H9 (cell line): ENCODE measurements around the gene ZNF765. TPM values are rescaled to one million over a fixed set of nuclear protein-coding genes. Genes with fewer than 3 reads are reported as not detected.
"Not testable (repeated sequence)": the region's sequence is repeated elsewhere in the genome, so short reads cannot be mapped to it uniquely, and the experiment has no call there.

Experiments
- DNase-seq: peaks from one replicate; pipeline ENCODE4 v3.0.0-alpha.2; 2017
- H2AFZ ChIP-seq: one replicate; pipeline ENCODE4 v1.6.1; 2013; ENCODE audit warnings: mild to moderate bottlenecking, low read length, control low read depth, moderate library complexity
- H2AK5ac ChIP-seq: 2 replicates; pipeline ENCODE4 v1.6.1; 2013; ENCODE audit warnings: low read length, control low read depth, mixed read lengths; ENCODE audit not compliant: insufficient read length
- H2BK120ac ChIP-seq: one replicate; pipeline ENCODE4 v1.6.1; 2013; ENCODE audit warnings: low read depth, mild to moderate bottlenecking, low read length, control low read depth, inconsistent platforms; ENCODE audit not compliant: poor library complexity, severe bottlenecking
- H2BK12ac ChIP-seq: 2 replicates; pipeline ENCODE4 v1.6.1; 2013; ENCODE audit warnings: low read length, control low read depth, mixed read lengths, low read depth; ENCODE audit not compliant: insufficient read length
- H2BK15ac ChIP-seq: 2 replicates; pipeline ENCODE4 v1.6.1; 2013; ENCODE audit warnings: low read depth, low read length, control low read depth
- H2BK20ac ChIP-seq: one replicate; pipeline ENCODE4 v1.6.1; 2013; ENCODE audit warnings: low read depth, mild to moderate bottlenecking, low read length, control low read depth, inconsistent platforms; ENCODE audit not compliant: poor library complexity, severe bottlenecking
- H2BK5ac ChIP-seq: 2 replicates; pipeline ENCODE4 v1.6.1; 2013; ENCODE audit warnings: low read length, control low read depth, mixed read lengths; ENCODE audit not compliant: insufficient read length
- H3K14ac ChIP-seq: 2 replicates; pipeline ENCODE4 v1.6.1; 2013; ENCODE audit warnings: low read length, control low read depth; ENCODE audit not compliant: insufficient read depth
- H3K18ac ChIP-seq: 2 replicates; pipeline ENCODE4 v1.6.1; 2013; ENCODE audit warnings: low read depth, mild to moderate bottlenecking, mixed read lengths, low read length, control low read depth; ENCODE audit not compliant: insufficient read length
- H3K23ac ChIP-seq: 2 replicates; pipeline ENCODE4 v1.6.1; 2013; ENCODE audit warnings: low read length, control low read depth, mixed read lengths, low read depth; ENCODE audit not compliant: insufficient read length
- H3K23me2 ChIP-seq: 2 replicates; pipeline ENCODE4 v1.6.1; 2013; ENCODE audit warnings: low read depth, mild to moderate bottlenecking, mixed read lengths, low read length, control low read depth; ENCODE audit not compliant: insufficient read length, poor library complexity, severe bottlenecking
- H3K27ac ChIP-seq: 2 replicates; pipeline ENCODE4 v1.5.1; 2013; ENCODE audit warnings: low read length, control low read depth, mixed read lengths, low read depth; ENCODE audit not compliant: insufficient read length
- H3K27me3 ChIP-seq: 2 replicates; pipeline ENCODE4 v1.6.1; 2013; ENCODE audit warnings: low read length, control low read depth, inconsistent platforms; ENCODE audit not compliant: insufficient read depth
- H3K4ac ChIP-seq: 2 replicates; pipeline ENCODE4 v1.6.1; 2013; ENCODE audit warnings: low read depth, mild to moderate bottlenecking, control low read depth, inconsistent platforms, low read length, moderate library complexity
- H3K4me1 ChIP-seq: 2 replicates; pipeline ENCODE4 v1.6.1; 2013; ENCODE audit warnings: low read length, control low read depth, inconsistent platforms; ENCODE audit not compliant: insufficient read depth
- H3K4me2 ChIP-seq: 2 replicates; pipeline ENCODE4 v1.6.1; 2013; ENCODE audit warnings: low read length, control low read depth, mixed read lengths; ENCODE audit not compliant: insufficient read length, insufficient read depth
- H3K56ac ChIP-seq: 2 replicates; pipeline ENCODE4 v1.6.1; 2013; ENCODE audit warnings: low read depth, mild to moderate bottlenecking, mixed read lengths, low read length, control low read depth; ENCODE audit not compliant: insufficient read length
- H3K79me1 ChIP-seq: 2 replicates; pipeline ENCODE4 v1.6.1; 2013; ENCODE audit warnings: low read depth, mild to moderate bottlenecking, moderate library complexity, low read length, control low read depth, inconsistent platforms; ENCODE audit not compliant: insufficient read depth, poor library complexity, severe bottlenecking
- H3K79me2 ChIP-seq: 2 replicates; pipeline ENCODE4 v1.6.1; 2013; ENCODE audit warnings: low read length, control low read depth, inconsistent platforms; ENCODE audit not compliant: insufficient read depth
- H3K9ac ChIP-seq: 2 replicates; pipeline ENCODE4 v1.6.1; 2013; ENCODE audit warnings: low read length, control low read depth, mixed read lengths; ENCODE audit not compliant: insufficient read length; ENCODE audit errors: extremely low read depth
- H3K9me3 ChIP-seq: one replicate; pipeline ENCODE4 v1.6.1; 2013; ENCODE audit warnings: low read depth, low read length, inconsistent platforms; ENCODE audit not compliant: control insufficient read depth
- H3T11ph ChIP-seq: one replicate; pipeline ENCODE4 v1.6.1; 2013; ENCODE audit warnings: mild to moderate bottlenecking, low read length, control low read depth, inconsistent platforms
- H4K20me1 ChIP-seq: one replicate; pipeline ENCODE4 v1.6.1; 2013; ENCODE audit not compliant: control insufficient read depth, insufficient read length, insufficient read depth
- H4K5ac ChIP-seq: 2 replicates; pipeline ENCODE4 v1.6.1; 2013; ENCODE audit warnings: low read depth, mild to moderate bottlenecking, mixed read lengths, low read length, control low read depth; ENCODE audit not compliant: insufficient read length
- H4K8ac ChIP-seq: replicated peaks from 2 replicates; pipeline ENCODE4 v1.6.1; 2013; ENCODE audit warnings: low read length, control low read depth, mixed read lengths, low read depth; ENCODE audit not compliant: insufficient read length
- H4K91ac ChIP-seq: 2 replicates; pipeline ENCODE4 v1.6.1; 2013; ENCODE audit warnings: low read depth, mild to moderate bottlenecking, moderate library complexity, mixed read lengths, low read length, control low read depth; ENCODE audit not compliant: insufficient read length
- H3K27ac Mint-ChIP-seq, 3 experiments: 2 replicates in 2 of 3; 3 replicates in 1 of 3; pipeline ENCODE4 v1.8.0; 2020 to 2021; ENCODE audit warnings: mixed read lengths in 3 of 3, mild to moderate bottlenecking in 1 of 3, moderate library complexity in 1 of 3
- H3K27me3 Mint-ChIP-seq: 2 replicates; pipeline ENCODE4 v1.8.0; 2021; ENCODE audit warnings: low read depth, mild to moderate bottlenecking, moderate library complexity, mixed read lengths
- H3K36me3 Mint-ChIP-seq, 3 experiments: 2 replicates in 2 of 3; 3 replicates in 1 of 3; pipeline ENCODE4 v1.8.0; 2020 to 2021; ENCODE audit warnings: low read depth in 3 of 3, mixed read lengths in 3 of 3; ENCODE audit not compliant: insufficient read depth in 1 of 3
- H3K4me1 Mint-ChIP-seq, 2 experiments: 2 replicates each; pipeline ENCODE4 v1.8.0; 2020; ENCODE audit warnings: mixed read lengths in 2 of 2
- H3K4me3 Mint-ChIP-seq, 2 experiments: 2 replicates in 1 of 2; 3 replicates in 1 of 2; pipeline ENCODE4 v1.8.0; 2020 to 2021; ENCODE audit warnings: mild to moderate bottlenecking in 2 of 2, mixed read lengths in 2 of 2, moderate library complexity in 1 of 2
- H3K9me3 Mint-ChIP-seq, 2 experiments: 2 replicates in 1 of 2; 3 replicates in 1 of 2; pipeline ENCODE4 v1.8.0; 2020; ENCODE audit warnings: mild to moderate bottlenecking in 2 of 2, mixed read lengths in 2 of 2, moderate library complexity in 1 of 2
- CTCF ChIP-seq: fragments of 200-600 bp; sonication (generic); conservative IDR thresholded peaks from 3 replicates; pipeline ENCODE4 v1.8.0; 2021; ENCODE audit warnings: antibody characterized with exemption, mild to moderate bottlenecking
- WGBS: extraction: QIAGEN DNeasy Blood & Tissue Kit; methylation state at CpG from one replicate; pipeline ENCODE4 v1.1.7; 2013; ENCODE audit warnings: missing lambda C conversion rate, low lambda C conversion rate, mixed read lengths; ENCODE audit not compliant: insufficient read length; ENCODE audit errors: extremely low coverage; 5-methylcytosine and 5-hydroxymethylcytosine counted together
- total RNA-seq: library from RNA; stranded (reverse); gene quantifications from 2 replicates; pipeline ENCODE4 v1.2.1, GENCODE V29; 2021

Gene ZNF765
- total RNA-seq, 1 experiment from 2014 or later, result 20.4 TPM

- no peak overlapping the region for H3K14ac ChIP-seq
- no peak overlapping the region for H2BK5ac ChIP-seq
- no peak for TF ChIP-seq CTCF
- H3K79me1 ChIP-seq, result no peaks in the 10 kb centered on the region
- no peaks in the 10 kb centered on the region for H3K79me2 ChIP-seq
- H3K27me3 Mint-ChIP-seq, result no peaks in the 10 kb centered on the region; the same call in 1 of the 2 replicates
- H3K9me3 ChIP-seq, result no peaks in the 10 kb centered on the region
- H3T11ph ChIP-seq, result no peak overlapping the region
- H2AK5ac ChIP-seq, result no peak overlapping the region
- no CpG with 5 or more reads among the region's 18 CpGs for WGBS
- H3K27ac ChIP-seq, result no peak overlapping the region
- H2BK120ac ChIP-seq, result no peak overlapping the region
- H3K27ac Mint-ChIP-seq, result peak overlapping the region; percentile 70 to 93 (median 87); a peak in 5 of 7 replicates
- no peaks in the 10 kb centered on the region for H4K20me1 ChIP-seq
- peak; percentile 83 for DNase-seq
- H3K4me2 ChIP-seq, result peak overlapping the region; percentile 53
- H3K4me3 Mint-ChIP-seq, result peak overlapping the region; percentile 97 to 99
- H3K4ac ChIP-seq, result no peak overlapping the region
- peak overlapping the region; percentile 41 for H2AFZ ChIP-seq
- no peaks in the 10 kb centered on the region for H3K27me3 ChIP-seq
- no peak overlapping the region for H2BK20ac ChIP-seq
- no peak overlapping the region for H3K56ac ChIP-seq
- H4K91ac ChIP-seq, result no peak overlapping the region
- peaks cover 13 to 23% (median 16%) of the 10 kb centered on the region in 3 experiments for H3K36me3 Mint-ChIP-seq
- no peak overlapping the region for H4K5ac ChIP-seq
- H4K8ac ChIP-seq, result no peak overlapping the region
- peaks cover 31 to 33% of the 10 kb centered on the region in 2 experiments for H3K4me1 Mint-ChIP-seq
- H3K9me3 Mint-ChIP-seq, result peaks cover 3 to 5% of the 10 kb centered on the region in 2 experiments; a peak in 3 of 5 replicates
- no peak overlapping the region for H3K9ac ChIP-seq
- H3K4me1 ChIP-seq, result peaks cover 3% of the 10 kb centered on the region; the same call in 1 of the 2 replicates
- H3K18ac ChIP-seq, result no peak overlapping the region
- peaks cover 12% of the 10 kb centered on the region for H3K23me2 ChIP-seq
- no peak overlapping the region for H2BK15ac ChIP-seq
- no peak overlapping the region for H2BK12ac ChIP-seq
- H3K23ac ChIP-seq, result no peak overlapping the region
Measured at GRCh38 chr19:53394522-53394973, 401 bp upstream of the ZNF765 start.

- H3K79me2 ChIP-seq, H2AFZ ChIP-seq, H3K4me1 ChIP-seq, H4K91ac ChIP-seq, H3K27me3 ChIP-seq, H2BK120ac ChIP-seq, H3K56ac ChIP-seq, H2BK20ac ChIP-seq, H3K23ac ChIP-seq, H3K9ac ChIP-seq, H3K18ac ChIP-seq, H3K14ac ChIP-seq, H3K27ac ChIP-seq, H2BK5ac ChIP-seq, H2AK5ac ChIP-seq, H3T11ph ChIP-seq, H2BK15ac ChIP-seq, H4K5ac ChIP-seq, H3K9me3 ChIP-seq, DNase-seq, H3K27me3 Mint-ChIP-seq, H3K9me3 Mint-ChIP-seq, H4K20me1 ChIP-seq, H2BK12ac ChIP-seq, H3K4ac ChIP-seq, H3K79me1 ChIP-seq, H4K8ac ChIP-seq: not testable (repeated sequence)
- WGBS, result no CpG with 5 or more reads among the region's 9 CpGs
- peaks cover 28 to 29% of the 10 kb centered on the region in 2 experiments for H3K4me1 Mint-ChIP-seq
- Histone ChIP-seq H3K23me2 (peaks cover 12% of the 10 kb centered on the region), H3K4me2 (peak overlapping the region; percentile 53)
- H3K27ac Mint-ChIP-seq, result peak overlapping the region in 1 of 3 experiments; percentile 86; a peak in 4 of 7 replicates
- H3K4me3 Mint-ChIP-seq, result peak overlapping the region; percentile 97 to 99
- peaks cover 18 to 26% (median 25%) of the 10 kb centered on the region in 3 experiments for H3K36me3 Mint-ChIP-seq
Measured at GRCh38 chr19:53395840-53396524, 1.0 kb downstream of the ZNF765 start.
